ENCODE data around the gene CD52.

Gene CD52

DNA sequence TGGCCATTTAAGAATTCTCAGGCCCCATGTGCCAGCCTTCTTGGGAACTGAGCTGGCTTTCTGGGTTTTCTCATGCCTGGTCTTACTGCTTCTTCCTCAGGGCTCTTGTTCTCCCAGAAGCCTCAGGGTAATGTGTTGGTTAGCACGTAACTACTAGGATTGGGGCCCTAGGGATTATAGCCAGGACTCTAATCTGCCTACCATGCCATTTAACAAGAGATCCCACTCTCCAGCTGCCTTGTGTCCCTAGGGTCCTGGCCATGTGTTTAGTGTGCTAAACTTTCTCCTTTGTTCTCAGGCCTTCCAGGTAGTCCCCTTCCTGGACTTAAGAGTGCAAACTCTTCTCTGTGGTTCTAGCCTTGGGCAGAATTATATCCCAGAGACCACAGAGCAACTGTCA is 40.0 kb upstream of the CD52 start:
- no peak for DNase-seq (ENCODE audit: low read depth in 1 of 2, low spot score in 1 of 2)
- no peaks in the 10 kb centered on the region for H3K27me3 ChIP-seq (ENCODE audit: insufficient read depth, poor library complexity, severe bottlenecking)
- no peak overlapping the region for H3K4me3 ChIP-seq (replicated peaks; ENCODE audit: insufficient read depth, low read length)
- TF ChIP-seq POLR2AphosphoS5 (IDR thresholded peaks at IDR 0.05; ENCODE audit: low read depth): no peak
- no peak for TF ChIP-seq GABPA (IDR thresholded peaks at IDR 0.05; ENCODE audit: low read depth)
- TF ChIP-seq, protein P1, sequence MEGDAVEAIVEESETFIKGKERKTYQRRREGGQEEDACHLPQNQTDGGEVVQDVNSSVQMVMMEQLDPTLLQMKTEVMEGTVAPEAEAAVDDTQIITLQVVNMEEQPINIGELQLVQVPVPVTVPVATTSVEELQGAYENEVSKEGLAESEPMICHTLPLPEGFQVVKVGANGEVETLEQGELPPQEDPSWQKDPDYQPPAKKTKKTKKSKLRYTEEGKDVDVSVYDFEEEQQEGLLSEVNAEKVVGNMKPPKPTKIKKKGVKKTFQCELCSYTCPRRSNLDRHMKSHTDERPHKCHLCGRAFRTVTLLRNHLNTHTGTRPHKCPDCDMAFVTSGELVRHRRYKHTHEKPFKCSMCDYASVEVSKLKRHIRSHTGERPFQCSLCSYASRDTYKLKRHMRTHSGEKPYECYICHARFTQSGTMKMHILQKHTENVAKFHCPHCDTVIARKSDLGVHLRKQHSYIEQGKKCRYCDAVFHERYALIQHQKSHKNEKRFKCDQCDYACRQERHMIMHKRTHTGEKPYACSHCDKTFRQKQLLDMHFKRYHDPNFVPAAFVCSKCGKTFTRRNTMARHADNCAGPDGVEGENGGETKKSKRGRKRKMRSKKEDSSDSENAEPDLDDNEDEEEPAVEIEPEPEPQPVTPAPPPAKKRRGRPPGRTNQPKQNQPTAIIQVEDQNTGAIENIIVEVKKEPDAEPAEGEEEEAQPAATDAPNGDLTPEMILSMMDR (IDR thresholded peaks at IDR 0.05; ENCODE audit: insufficient read depth, low read length): no peak
- no peak for TF ChIP-seq SPI1 (IDR thresholded peaks at IDR 0.05; ENCODE audit: borderline replicate concordance, low read depth)
- TF ChIP-seq, protein P2, sequence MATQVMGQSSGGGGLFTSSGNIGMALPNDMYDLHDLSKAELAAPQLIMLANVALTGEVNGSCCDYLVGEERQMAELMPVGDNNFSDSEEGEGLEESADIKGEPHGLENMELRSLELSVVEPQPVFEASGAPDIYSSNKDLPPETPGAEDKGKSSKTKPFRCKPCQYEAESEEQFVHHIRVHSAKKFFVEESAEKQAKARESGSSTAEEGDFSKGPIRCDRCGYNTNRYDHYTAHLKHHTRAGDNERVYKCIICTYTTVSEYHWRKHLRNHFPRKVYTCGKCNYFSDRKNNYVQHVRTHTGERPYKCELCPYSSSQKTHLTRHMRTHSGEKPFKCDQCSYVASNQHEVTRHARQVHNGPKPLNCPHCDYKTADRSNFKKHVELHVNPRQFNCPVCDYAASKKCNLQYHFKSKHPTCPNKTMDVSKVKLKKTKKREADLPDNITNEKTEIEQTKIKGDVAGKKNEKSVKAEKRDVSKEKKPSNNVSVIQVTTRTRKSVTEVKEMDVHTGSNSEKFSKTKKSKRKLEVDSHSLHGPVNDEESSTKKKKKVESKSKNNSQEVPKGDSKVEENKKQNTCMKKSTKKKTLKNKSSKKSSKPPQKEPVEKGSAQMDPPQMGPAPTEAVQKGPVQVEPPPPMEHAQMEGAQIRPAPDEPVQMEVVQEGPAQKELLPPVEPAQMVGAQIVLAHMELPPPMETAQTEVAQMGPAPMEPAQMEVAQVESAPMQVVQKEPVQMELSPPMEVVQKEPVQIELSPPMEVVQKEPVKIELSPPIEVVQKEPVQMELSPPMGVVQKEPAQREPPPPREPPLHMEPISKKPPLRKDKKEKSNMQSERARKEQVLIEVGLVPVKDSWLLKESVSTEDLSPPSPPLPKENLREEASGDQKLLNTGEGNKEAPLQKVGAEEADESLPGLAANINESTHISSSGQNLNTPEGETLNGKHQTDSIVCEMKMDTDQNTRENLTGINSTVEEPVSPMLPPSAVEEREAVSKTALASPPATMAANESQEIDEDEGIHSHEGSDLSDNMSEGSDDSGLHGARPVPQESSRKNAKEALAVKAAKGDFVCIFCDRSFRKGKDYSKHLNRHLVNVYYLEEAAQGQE (IDR thresholded peaks at IDR 0.05; ENCODE audit: insufficient replicate concordance, low read depth): no peak
- peak overlapping the region; percentile 88 for H3K27ac ChIP-seq (replicated peaks)

DNA sequence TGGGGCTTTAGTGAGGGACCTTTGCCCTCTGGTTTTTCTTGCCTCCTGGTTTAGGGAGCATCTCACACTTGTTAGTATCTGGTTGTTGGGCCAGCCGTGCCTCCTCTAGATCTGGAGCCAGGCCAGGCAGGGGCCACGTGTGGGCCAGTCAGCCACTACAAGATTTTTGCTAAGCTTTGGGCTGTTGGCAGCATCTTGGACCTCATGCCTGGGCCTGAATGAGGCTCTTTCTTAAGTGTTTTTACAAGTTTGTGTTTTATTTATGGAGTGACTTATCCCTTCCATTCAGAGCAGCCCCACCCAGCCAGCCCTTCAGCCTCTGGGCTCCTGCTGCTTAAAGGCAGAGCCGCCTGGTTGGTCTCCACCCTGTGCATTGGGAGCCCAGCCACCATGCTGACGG is 39.5 kb upstream of the CD52 start:
- Histone ChIP-seq H3K27me3 (ENCODE audit: insufficient read depth, poor library complexity, severe bottlenecking) (no peaks in the 10 kb centered on the region), H3K4me3 (replicated peaks; ENCODE audit: insufficient read depth, low read length) (no peak overlapping the region), H3K27ac (replicated peaks) (peak overlapping the region; percentile 88)
- TF ChIP-seq, protein P1 (IDR thresholded peaks at IDR 0.05; ENCODE audit: insufficient read depth, low read length): no peak
- TF ChIP-seq SPI1 (IDR thresholded peaks at IDR 0.05; ENCODE audit: borderline replicate concordance, low read depth) (no peak), POLR2AphosphoS5 (IDR thresholded peaks at IDR 0.05; ENCODE audit: low read depth) (no peak), GABPA (IDR thresholded peaks at IDR 0.05; ENCODE audit: low read depth) (no peak)
- TF ChIP-seq, protein P2 (IDR thresholded peaks at IDR 0.05; ENCODE audit: insufficient replicate concordance, low read depth): no peak
- no peak for DNase-seq (ENCODE audit: low read depth in 1 of 2, low spot score in 1 of 2)

DNA sequence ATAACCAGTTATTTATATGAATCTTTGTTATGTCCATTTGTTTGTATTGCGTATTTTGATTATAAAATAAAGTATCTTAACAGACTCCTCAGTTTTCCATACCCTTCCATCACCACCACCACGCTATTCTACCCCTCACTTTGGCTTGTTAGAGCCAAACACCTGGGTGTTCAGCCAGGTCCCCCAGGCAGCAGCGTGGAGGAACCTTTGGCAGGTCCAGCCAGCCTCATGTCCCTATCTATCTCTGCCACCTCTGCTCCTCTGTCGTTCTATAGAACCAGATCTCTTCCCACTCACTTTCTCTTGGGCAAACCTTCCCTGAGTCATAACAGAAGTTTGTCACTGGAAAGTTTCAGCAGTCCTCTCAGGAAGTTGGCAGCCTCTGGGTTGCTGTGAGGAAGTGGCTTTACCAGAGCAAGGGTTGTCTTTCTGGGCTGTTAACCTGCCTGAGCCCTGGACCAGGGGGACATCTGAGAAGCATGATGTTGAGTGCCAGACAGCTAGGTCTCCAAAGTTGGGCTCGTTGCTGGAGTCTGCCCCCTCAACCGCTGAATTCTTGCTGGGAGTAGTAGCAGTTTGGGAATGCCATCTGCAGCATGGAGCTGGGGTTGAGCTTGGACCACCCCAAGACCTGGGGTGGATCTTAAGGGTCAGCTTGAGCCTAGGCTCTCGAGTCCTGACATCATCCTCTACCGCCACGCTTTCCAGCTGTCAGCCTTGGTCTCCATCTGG is 38.9 kb upstream of the CD52 start:
- peak overlapping the region; percentile 75 for H3K4me3 ChIP-seq (replicated peaks; ENCODE audit: insufficient read depth, low read length)
- peak overlapping the region; percentile 88 for H3K27ac ChIP-seq (replicated peaks)
- H3K27me3 ChIP-seq (ENCODE audit: insufficient read depth, poor library complexity, severe bottlenecking): no peaks in the 10 kb centered on the region
- peak in 1 of 2 experiments; percentile 79 for DNase-seq (ENCODE audit: low read depth in 1 of 2, low spot score in 1 of 2)
- peak; percentile 95 for TF ChIP-seq SPI1 (IDR thresholded peaks at IDR 0.05; ENCODE audit: borderline replicate concordance, low read depth)
- TF ChIP-seq GABPA (IDR thresholded peaks at IDR 0.05; ENCODE audit: low read depth): no peak

DNA sequence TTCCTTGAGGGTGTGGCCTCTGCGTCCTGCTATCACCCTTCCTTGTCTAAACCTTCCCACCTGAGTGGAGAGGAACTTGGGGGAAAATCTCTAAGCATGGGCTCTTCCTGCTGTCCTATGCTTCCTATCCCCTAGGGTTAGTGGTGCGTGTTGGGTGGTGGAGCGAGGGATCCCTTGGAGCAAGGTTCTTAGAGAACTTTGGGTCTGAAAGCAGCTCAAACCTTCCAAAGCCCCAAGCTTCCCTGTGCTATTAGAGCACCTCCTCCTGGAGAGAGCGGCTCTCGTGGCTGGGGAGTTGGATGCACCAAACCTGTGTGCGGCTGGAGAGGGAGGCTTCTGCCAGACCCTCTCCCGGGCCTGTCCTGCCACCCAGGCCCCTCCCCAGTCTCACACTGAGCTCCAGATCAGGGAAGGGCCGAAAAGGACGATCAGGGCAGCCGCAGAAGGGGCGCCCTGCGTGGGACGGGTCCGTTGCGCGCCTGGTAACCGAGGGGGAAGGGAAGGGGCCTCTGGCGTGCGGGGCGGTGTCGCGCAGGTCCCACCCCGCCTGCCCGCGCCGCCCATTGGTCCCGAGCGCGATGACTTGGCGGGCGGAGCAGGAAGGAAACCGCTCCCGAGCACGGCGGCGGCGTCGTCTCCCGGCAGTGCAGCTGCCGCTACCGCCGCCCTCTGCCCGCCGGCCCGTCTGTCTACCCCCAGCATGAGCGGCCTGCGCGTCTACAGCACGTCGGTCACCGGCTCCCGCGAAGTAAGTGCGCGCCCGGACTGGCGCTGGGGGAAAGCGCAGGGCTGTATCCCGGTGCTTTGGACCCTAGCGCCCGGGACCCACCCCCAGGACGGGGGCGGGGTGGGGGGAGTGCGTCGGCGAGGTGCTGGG is 38.1 kb upstream of the CD52 start, which contains the start of gene SH3BGRL3:
Gene SH3BGRL3, plus strand, starts transcription at position 631 of the 877 bp plus-strand sequence. Its CDS starts 70 bp downstream, at position 701.
- Histone ChIP-seq H3K4me3 (replicated peaks; ENCODE audit: insufficient read depth, low read length) (peak within 1 kb of the TSS; percentile 75), H3K27ac (replicated peaks) (peak within 1 kb of the TSS; percentile 88), H3K27me3 (ENCODE audit: insufficient read depth, poor library complexity, severe bottlenecking) (no peaks in the 10 kb centered on the region)
- DNase-seq (ENCODE audit: low read depth in 1 of 2, low spot score in 1 of 2): peak; percentile 86 to 90
- no peak for TF ChIP-seq GABPA (IDR thresholded peaks at IDR 0.05; ENCODE audit: low read depth)
- TF ChIP-seq, protein P1 (IDR thresholded peaks at IDR 0.05; ENCODE audit: insufficient read depth, low read length): no peak
- TF ChIP-seq SPI1 (IDR thresholded peaks at IDR 0.05; ENCODE audit: borderline replicate concordance, low read depth): peak; percentile 6; the same call in 1 of the 2 replicates
- TF ChIP-seq POLR2AphosphoS5 (IDR thresholded peaks at IDR 0.05; ENCODE audit: low read depth): peak; percentile 91
- TF ChIP-seq, protein P2 (IDR thresholded peaks at IDR 0.05; ENCODE audit: insufficient replicate concordance, low read depth): no peak
